HG03521 (cell line): ENCODE results near the gene TREH.
"Not testable (repeated sequence)": the region's sequence is repeated elsewhere in the genome, so short reads cannot be mapped to it uniquely, and the experiment has no call there.

ENCODE experiments used
- ATAC-seq: cut with Tn5 transposase; IDR thresholded peaks from one replicate; pipeline ENCODE4 v1.9.1; 2021; ENCODE audit warnings: mild to moderate bottlenecking, moderate library complexity; ENCODE audit not compliant: unreplicated experiment

TREH gene, protein sequence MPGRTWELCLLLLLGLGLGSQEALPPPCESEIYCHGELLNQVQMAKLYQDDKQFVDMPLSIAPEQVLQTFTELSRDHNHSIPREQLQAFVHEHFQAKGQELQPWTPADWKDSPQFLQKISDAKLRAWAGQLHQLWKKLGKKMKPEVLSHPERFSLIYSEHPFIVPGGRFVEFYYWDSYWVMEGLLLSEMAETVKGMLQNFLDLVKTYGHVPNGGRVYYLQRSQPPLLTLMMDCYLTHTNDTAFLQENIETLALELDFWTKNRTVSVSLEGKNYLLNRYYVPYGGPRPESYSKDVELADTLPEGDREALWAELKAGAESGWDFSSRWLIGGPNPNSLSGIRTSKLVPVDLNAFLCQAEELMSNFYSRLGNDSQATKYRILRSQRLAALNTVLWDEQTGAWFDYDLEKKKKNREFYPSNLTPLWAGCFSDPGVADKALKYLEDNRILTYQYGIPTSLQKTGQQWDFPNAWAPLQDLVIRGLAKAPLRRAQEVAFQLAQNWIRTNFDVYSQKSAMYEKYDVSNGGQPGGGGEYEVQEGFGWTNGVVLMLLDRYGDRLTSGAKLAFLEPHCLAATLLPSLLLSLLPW

DNA sequence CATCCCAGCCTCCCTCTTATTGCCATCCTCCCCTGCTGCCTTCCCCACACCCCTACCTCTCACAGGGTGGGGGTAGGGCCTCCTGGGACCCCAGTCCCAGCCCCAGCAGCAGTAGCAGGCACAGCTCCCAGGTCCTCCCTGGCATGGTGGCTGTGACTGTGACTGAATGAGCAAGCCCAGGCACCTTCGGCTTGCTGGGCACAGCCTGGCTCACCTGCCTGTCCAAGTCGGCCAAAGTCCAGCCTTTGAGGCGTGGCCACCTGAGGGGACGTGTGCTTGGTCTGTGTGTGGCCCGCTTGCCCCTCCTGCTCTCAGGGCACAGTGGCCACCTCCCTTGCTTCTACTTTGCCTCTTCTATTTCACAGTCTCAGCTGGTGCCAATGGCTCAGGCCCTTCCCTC, at the start of gene TREH:
TREH (minus strand) TSS at position 168 of the 400 bp plus-strand sequence; CDS start at position 145, 23 bp downstream.
- no peak for ATAC-seq

DNA sequence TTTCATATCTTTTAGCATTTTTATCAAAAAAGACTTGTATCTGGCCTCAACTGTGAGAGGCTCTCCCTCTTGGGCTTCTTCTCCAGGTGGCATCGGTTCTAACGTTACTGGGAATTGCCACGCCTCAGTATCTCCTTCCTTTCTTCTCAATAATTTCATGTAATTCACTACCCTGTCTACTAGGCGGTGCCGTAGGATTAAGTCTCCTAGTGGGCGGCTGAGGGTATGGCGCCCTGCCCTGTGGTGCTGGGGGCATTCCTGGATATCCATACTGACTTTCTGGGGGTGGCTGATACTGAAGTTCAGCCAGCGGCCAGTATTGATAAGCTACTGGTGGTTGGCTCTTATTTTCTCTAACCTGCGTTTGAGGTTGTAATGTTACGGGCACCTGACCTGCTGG, 48.7 kb upstream of the TREH start:
- not testable (repeated sequence) for ATAC-seq

DNA sequence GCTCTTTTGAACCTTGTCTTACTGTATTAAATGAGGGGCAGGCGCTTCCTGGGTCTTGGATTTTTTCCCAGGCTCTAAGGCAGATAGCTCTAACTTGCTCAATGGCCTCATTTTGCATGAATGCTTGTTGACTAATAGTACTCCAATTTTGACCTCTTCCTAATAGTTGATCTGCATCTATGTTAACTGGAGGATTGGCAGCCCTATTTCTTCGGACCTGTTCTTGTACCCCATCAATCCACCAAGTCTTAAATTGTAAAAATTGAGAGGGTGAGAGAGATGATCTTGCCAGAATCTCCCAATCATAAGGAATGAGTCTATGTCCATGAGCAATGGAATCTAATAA, 48.2 kb upstream of the TREH start:
- ATAC-seq = not testable (repeated sequence)

DNA sequence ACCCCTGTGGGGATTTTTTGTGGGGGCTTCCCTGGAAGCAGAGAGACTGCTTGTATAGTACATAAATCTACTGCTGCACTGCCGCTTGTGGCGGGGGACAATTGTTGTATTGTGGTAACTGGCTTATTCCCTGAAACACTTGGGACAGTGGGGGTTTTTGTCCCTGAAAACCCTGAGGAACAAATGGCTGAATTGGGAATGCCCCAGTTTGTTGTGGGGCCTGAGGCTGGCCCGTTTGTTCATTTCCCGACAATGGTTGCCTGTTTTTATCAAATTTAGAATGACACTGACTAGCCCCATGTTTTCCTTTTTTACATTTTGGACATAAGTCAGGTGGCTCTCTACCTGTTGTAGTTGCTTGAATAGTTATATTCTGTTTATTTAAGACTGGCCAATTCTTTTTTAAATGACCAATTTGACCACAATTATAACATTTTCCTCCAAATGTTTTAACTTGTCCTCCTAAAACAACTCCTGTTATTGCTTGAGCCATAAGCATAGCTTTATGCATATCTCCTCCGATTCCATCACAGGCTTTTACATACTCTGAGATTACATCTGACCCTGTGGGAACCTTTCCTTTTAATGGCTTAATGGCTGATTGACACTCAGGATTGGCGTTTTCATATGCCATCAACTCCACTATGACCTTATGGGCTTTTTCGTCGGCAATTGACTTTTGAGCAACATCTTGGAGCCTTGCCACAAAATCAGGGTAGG, 47.7 kb upstream of the TREH start:
- ATAC-seq = not testable (repeated sequence)

DNA sequence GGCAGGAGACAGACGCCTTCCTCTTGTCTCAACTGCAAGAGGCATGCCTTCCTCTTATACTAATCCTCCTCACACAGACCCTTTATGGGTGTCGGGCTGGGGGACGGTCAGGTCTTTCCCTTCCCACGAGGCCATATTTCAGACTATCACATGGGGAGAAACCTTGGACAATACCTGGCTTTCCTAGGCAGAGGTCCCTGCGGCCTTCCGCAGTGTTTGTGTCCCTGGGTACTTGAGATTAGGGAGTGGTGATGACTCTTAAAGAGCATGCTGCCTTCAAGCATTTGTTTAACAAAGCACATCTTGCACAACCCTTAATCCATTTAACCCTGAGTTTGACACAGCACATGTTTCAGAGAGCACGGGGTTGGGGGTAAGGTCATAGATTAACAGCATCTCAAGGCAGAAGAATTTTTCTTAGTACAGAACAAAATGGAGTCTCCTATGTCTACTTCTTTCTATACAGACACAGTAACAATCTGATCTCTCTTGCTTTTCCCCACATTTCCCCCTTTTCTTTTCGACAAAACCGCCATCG, 42.1 kb upstream of the TREH start:
- not testable (repeated sequence) for ATAC-seq

DNA sequence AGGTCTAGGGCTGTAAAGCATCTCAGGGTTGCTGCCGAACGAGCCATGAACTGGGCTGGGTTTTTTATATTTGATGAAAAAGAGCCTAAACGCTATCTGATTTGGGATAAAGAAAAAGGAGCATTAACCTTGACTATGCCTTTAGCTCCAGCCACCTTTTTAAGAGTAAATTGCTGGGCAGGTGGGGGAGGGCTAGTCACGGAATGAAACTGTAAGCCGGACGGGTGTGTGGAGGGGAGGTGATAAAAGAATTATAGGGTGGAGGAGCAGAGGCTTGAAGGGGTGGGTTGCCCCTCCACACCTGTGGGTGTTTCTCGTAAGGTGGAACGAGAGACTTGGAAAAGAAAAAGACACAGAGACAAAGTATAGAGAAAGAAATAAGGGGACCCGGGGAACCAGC, 41.3 kb upstream of the TREH start:
- not testable (repeated sequence) for ATAC-seq

DNA sequence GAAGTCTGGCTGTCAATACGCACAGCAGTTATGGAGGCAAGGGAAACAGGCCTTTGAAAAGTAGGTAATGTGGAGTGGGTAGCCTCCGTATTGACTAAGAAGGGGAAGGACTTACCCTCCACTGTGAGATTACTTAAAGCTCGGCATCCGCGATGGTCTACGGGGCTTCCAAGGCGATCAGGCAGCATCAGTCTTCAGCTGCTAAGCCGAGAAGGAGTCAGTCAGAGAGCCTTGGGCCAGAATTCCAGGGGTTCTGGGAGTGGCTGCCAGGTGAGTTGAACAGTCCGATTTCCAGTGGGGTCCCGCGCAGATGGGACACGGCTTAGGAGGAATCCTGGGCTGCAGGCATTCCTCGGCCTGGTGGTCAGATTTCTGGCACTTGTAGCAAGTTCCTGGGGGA, 40.6 kb upstream of the TREH start:
- not testable (repeated sequence) for ATAC-seq

DNA sequence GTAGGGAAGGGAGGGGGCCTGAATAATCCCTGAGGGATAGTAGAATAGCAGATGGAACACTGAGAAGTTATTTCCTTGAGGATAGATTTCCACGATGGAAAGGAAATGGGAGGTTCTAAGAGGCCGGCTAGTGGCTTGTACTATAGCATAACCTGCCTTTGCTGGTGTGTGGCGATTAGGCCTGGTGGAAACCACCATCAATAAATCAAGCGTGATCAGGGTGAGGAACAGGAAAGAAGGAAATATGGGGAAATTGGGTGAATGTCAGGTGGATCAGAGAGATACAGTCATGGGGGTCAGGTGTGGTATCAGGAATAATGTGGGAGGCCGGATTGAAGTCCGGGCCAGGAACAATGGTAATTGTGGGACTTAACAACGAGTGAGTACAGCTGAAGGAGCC, 39.1 kb upstream of the TREH start:
- ATAC-seq = not testable (repeated sequence)

DNA sequence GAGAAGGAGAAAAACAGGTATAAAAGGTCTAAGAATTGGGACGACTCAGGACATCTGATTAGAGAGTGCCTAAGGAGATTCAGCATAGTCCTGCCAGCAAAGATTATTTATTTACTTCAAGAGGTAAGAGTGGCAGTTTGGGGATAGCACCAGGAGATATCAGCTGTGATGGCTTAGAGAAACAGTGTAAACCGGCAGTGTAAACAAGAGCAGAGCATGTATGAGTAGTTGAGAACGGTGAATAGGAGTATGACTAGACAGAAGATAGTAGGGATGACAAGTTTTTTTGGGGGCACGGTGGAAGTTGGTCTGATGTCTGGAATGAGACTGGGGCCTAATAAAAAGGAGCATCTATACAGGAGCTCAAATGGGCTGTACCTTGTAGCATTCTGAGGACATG, 38.3 kb upstream of the TREH start:
- not testable (repeated sequence) for ATAC-seq

DNA sequence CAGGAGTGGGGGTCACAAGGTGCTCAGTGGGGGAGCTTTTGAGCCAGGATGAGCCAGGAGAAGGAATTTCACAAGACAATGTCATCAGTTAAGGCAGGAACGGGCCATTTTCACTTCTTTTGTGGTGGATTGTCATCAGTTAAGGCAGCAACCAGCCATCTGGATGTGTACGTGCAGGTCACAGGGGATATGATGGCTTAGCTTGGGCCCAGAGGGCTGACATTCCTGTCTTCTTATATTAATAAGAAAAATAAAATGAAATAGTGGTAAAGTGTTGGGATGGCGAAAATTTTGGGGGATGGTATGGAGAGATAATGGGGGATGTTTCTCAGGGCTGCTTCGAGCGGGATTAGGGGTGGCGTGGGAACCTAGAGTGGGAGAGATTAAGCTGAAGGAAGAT, 37.8 kb upstream of the TREH start:
- not testable (repeated sequence) for ATAC-seq

DNA sequence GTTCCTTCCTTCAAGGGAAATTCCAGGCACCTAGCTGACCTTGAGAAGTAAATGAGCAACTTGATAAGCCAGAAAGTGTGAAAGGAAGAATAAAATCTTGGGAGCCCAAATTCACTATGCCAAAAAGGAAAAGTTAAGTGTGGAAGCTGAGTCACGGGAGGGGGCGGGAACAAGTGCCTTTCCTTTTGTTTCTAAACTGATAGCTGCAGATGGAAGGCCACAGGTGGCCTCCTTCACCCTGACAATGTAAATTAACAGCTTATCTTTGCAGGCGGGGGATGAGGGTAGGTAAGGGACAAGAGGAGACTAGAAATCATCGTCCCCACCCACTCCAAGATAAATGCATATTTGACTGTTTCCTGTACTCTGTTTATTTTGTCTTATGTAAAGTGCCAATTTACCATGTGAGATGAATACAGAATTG, 36.4 kb upstream of the TREH start:
- no peak for ATAC-seq

DNA sequence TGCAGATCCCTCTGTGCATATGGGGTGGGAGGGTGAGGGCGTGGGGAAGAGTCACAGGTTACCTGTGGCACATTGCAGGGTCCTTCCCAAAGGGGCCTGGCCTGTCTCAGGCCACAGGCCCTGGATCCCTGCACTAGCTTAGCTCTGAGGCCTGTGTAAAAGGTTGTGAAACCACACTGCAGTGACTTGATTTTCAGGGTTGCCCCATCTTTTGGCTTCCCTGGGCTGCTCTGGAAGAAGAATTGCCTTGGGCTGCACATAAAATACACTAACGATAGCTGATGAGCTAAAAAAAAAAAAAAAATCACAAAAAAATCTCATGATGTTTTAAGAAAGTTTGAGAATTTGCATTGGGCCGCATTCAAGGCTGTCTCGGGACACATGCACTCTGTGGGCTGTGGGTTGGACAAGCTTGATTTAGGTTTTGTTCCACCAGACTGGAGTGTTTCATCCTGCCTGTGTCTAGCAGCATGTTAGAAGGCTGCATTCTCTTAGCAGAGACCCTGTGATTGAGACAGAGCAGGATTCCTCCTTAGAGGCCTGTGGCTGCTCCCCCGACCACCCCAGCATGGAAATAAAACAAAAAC, 35.9 kb upstream of the TREH start:
- no peak for ATAC-seq

DNA sequence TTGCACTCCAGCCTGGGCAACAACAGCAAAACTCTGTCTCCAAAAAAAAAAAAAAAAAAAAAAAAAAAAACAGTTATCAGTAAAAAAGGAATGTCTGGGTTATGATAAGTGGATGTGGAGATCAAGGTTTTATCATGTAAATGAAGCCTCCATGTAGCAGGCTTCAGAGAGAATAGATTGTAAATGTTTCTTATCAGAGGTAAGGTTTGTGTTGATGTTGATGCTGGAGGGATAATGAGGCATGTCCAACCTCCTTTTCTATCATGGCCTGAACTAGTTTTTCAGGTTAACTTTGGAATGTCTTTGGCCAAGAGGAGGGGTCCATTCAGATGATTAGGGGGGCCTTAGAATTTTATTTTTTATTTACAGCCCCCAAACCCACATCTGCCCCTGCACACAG, 35.4 kb upstream of the TREH start:
- no peak for ATAC-seq

DNA sequence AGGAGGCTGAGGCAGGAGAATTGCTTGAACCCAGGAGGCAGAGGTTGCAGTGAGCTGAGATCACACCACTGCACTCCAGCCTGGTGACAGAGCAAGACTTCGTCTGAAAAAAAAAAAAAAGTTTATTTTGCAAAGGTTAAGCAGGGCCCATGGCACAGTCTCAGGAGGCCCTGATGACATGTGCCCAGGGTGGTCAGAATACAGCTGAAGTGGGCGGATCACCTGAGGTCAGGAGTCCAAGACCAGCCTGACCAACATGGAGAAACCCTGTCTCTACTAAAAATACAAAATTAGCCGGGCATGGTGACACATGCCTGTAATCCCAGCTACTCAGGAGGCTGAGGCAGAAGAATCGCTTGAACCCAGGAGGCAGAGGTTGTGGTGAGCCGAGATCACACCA, 35.0 kb upstream of the TREH start:
- ATAC-seq = not testable (repeated sequence)

DNA sequence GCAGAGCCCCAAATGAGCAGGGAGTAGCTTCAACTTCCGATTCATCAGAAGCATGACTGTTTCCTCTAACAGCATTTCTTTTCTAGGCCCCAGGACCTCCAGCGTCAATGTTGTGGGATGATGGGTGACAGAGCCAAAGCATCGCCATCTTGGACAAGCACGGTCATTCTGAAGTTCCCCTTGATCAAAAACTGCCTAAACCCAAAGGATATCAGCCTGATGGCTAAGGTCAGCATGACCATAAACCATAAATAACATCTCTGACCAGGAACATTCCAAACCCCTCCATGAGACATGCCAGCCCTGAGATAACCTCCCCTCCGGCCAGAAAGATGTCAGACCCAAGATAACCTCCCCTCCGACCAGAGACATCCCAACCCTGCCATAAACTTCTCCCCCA, 28.8 kb upstream of the TREH start:
- no peak for ATAC-seq

DNA sequence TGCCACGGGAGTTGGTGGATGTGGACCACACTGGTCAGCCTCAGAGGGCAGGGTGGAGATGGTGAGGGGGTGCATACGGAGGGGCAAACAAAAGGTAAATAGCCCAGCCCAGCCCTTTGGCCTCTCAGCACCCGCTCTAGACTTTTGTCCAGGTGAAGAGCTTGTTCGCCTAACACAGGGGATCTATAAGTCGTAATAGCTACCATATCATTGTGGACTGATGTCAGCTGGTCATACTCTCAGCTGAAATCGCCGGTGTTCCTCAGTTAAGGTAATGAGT, 27.0 kb upstream of the TREH start:
- ATAC-seq = no peak

DNA sequence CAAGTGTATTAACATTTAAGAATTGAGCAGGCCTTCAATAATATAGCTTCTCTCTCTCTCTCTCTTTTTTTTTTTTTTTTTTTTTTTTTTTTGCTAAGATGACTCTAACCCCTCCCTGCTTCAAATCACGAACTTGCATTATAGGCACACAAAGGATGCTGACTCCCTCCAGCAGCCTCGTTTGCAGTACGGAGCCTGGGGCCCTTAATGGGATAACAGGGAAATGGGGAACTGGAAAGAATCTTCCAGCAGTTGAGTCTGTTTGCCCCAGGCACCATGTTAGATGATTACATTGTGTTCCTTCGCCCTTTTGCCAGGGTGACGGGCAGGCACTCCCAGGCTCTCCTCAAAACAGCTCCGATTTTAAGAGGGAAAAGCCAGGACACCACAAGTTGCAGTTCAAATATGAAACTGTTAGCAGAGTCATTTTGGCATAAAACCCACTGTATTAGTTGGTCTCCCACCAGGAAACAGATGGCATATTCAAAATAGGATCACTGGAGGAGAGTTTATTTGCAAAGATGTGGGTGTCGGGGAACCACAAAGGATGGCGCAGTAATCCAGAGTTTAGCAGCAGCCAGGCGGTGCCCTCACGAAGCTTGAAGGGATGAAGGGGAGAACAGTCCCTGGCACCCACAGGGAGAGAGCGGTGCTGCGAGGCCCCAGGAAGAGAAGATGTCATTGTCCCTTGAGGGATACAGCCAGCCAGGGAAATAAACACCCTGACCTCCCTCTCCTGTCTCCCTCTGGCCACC, 26.5 kb upstream of the TREH start:
- no peak for ATAC-seq

DNA sequence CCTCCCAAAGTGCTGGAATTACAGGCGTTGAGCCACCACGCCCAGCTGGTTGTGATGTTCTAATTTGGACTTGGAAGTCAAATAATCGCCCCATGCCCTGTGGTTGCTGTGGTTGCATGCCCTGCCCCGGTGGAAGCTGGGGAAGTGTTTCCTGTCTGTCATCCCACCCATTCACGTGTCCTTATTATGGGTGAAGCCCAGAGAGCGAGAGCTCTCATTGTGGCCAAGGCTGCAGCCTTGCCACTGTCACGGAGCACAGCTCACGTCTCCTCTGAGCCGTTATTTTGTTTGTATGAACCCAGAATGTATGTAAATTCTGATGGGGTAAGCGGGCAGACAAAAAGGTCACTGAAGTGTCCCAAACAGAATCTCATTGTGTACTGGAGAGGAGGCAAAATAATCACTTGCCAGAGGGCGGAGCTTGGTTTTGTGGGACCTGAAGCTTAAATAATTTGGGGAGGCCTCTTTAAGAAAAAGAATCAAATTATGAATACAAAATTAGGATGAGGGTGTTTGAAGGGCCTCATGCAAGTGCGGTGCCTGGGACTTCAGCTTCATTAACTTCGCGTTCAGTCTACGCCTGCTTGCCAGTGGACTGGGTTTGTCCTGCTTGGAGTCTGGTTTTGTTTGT, 25.8 kb upstream of the TREH start:
- no peak for ATAC-seq

DNA sequence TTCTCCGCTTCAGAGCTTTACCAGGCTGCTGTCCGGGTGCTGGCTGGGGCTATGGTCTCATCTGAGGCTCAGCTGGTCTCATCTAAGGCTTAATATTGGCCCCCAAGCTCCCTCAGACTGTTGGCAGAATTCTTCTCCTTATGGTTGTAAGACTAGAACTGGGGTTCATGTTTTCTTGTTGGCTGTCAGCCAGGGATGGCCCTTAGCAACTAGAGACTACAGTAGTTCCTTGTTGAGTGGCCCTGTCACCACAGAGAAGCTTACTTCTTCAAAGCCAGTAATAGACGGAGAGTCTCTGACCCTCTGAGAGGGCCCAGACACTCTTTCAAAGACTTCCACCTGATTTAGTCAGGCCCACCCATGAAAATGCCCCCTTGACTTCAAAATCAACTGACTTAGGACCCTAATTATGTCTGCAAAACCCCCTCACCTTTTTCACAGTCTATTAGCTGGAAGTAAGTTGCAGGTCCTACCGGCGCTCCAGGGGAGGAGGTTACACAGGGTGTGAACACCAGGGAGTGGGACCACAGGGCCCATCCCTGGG, 24.2 kb upstream of the TREH start:
- ATAC-seq = no peak
